DND-41 (cell line): Measurements from ENCODE around the gene ATP6V1B1.

Experiments
- EZH2 ChIP-seq: IDR thresholded peaks from 3 replicates; pipeline ENCODE4 v1.6.1; 2012; ENCODE audit warnings: borderline replicate concordance, low read depth, mild to moderate bottlenecking, moderate library complexity, low read length, inconsistent platforms; ENCODE audit not compliant: severe bottlenecking
- TF ChIP-seq, protein P1 (sequence below): IDR thresholded peaks from 2 replicates; pipeline ENCODE4 v1.5.1; 2012; ENCODE audit warnings: borderline replicate concordance, low read length, moderate library complexity, mild to moderate bottlenecking; ENCODE audit not compliant: poor library complexity, severe bottlenecking; ENCODE audit errors: extremely low read depth

DNA sequence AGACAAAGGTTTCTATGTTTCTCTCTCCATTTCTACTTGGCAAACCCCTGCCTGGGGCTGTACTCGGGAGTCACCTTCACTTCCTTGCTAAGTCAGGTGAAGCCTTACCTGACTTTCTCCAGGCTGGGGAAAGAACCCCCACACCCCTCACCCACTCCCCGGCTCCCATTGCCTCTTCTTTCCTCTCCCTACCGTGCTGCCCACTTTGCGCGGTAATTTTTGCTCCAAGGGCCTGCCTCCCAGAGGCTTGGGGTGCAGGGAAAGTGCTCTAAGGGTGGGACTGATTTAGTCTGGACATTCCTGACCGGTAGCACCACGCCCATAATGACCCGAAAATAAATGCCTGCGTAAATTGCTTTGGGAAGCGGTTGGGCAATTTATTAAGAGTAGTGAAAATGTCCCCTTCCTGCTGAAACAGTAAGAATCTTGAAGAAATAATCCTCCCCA is 49.1 kb upstream of the ATP6V1B1 start:
- TF ChIP-seq, protein P1, sequence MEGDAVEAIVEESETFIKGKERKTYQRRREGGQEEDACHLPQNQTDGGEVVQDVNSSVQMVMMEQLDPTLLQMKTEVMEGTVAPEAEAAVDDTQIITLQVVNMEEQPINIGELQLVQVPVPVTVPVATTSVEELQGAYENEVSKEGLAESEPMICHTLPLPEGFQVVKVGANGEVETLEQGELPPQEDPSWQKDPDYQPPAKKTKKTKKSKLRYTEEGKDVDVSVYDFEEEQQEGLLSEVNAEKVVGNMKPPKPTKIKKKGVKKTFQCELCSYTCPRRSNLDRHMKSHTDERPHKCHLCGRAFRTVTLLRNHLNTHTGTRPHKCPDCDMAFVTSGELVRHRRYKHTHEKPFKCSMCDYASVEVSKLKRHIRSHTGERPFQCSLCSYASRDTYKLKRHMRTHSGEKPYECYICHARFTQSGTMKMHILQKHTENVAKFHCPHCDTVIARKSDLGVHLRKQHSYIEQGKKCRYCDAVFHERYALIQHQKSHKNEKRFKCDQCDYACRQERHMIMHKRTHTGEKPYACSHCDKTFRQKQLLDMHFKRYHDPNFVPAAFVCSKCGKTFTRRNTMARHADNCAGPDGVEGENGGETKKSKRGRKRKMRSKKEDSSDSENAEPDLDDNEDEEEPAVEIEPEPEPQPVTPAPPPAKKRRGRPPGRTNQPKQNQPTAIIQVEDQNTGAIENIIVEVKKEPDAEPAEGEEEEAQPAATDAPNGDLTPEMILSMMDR: no peak
- no peak for TF ChIP-seq EZH2
